ENCODE measurements around the gene ZBTB3. TPM values are rescaled to one million over a fixed set of nuclear protein-coding genes. Genes with fewer than 3 reads are reported as not detected.

The ZBTB3 gene
- total and polyA plus RNA-seq, 9 of the 15 experiments (the other 6 are each of a cell fraction or from before 2014, with no cell fraction given): 1.9 to 10.0 (median 4.9) TPM

GRCh38 chr11:62778441-62778840 is 24.5 kb upstream of the ZBTB3 start (continued):
- no peak for TF ChIP-seq ZNF318 (IDR thresholded peaks at IDR 0.05; ENCODE audit: borderline replicate concordance in 1 of 2, low read depth in 1 of 2)
- TF ChIP-seq POLR2A (conservative IDR thresholded peaks at IDR 0.05): no peak
- no peak for TF ChIP-seq ZBTB1 (CRISPR knock-in tag; IDR thresholded peaks at IDR 0.05; ENCODE audit: borderline replicate concordance, low read depth)
- TF ChIP-seq PHB2 (IDR thresholded peaks at IDR 0.05; ENCODE audit: low read depth): no peak
- TF ChIP-seq ZNF785 (CRISPR knock-in tag; IDR thresholded peaks at IDR 0.05): no peak
- no peak for TF ChIP-seq JUND (IDR thresholded peaks at IDR 0.05; ENCODE audit: borderline replicate concordance, low read depth, low read length)
- no peak for TF ChIP-seq JUND (tag; IDR thresholded peaks at IDR 0.05; ENCODE audit: borderline replicate concordance, low read depth, low read length)
- TF ChIP-seq SP1 (CRISPR knock-in tag; IDR thresholded peaks at IDR 0.05): no peak
- no peak for TF ChIP-seq PHF8 (IDR thresholded peaks at IDR 0.05; ENCODE audit: borderline replicate concordance, low read length)
- no peak for TF ChIP-seq SAFB2 (IDR thresholded peaks at IDR 0.05; ENCODE audit: borderline replicate concordance, low read depth, low read length, severe bottlenecking)
- no peak for TF ChIP-seq LCOR (CRISPR knock-in tag; IDR thresholded peaks at IDR 0.05)
- TF ChIP-seq KLF6 (CRISPR knock-in tag; IDR thresholded peaks at IDR 0.05; ENCODE audit: borderline replicate concordance): no peak
- TF ChIP-seq ZNF133 (CRISPR knock-in tag; IDR thresholded peaks at IDR 0.05): no peak
- no peak for TF ChIP-seq MYC (IDR thresholded peaks at IDR 0.05; ENCODE audit: low read depth, low read length)
- TF ChIP-seq MYC (CRISPR knock-in tag; IDR thresholded peaks at IDR 0.05; ENCODE audit: borderline replicate concordance, low read depth): no peak

Measured in K562 (cell line).